SU-DHL-6 (cell line): Measurements from ENCODE around the gene ZNF423.
"Not testable (repeated sequence)": the region's sequence is repeated elsewhere in the genome, so short reads cannot be mapped to it uniquely, and the experiment has no call there.

Experiments used
- H2AFZ ChIP-seq: fragments of 200-600 bp; sonication (generic); 2 replicates; pipeline ENCODE4 v1.6.1; 2014; ENCODE audit warnings: low read depth, mild to moderate bottlenecking, moderate library complexity, mixed read lengths, antibody characterized with exemption, low read length; ENCODE audit not compliant: severe bottlenecking
- H3F3A ChIP-seq: fragments of 200-600 bp; shearing (Covaris generic); 2 replicates; pipeline ENCODE4 v1.6.0; 2016; ENCODE audit warnings: antibody characterized with exemption, mild to moderate bottlenecking; ENCODE audit not compliant: insufficient read depth
- H3K27ac ChIP-seq: fragments of 200-600 bp; sonication (generic); 2 replicates; pipeline ENCODE4 v1.5.1; 2016; ENCODE audit warnings: low read depth, mild to moderate bottlenecking, low read length, moderate library complexity, mixed read lengths
- H3K27me3 ChIP-seq: fragments of 200-600 bp; sonication (generic), shearing (Covaris generic); 2 replicates; pipeline ENCODE4 v1.6.0; 2014; ENCODE audit warnings: mild to moderate bottlenecking, low read length
- H3K36me3 ChIP-seq: fragments of 200-600 bp; sonication (generic); 2 replicates; pipeline ENCODE4 v1.6.1; 2014; ENCODE audit warnings: mild to moderate bottlenecking, low read length, mixed read lengths
- H3K4me2 ChIP-seq: fragments of 300-600, 200-600 bp; shearing (Covaris generic), sonication (generic); 2 replicates; pipeline ENCODE4 v1.6.0; 2014; ENCODE audit warnings: low read length, low read depth, mild to moderate bottlenecking; ENCODE audit not compliant: poor library complexity, severe bottlenecking
- H3K4me3 ChIP-seq: fragments of 200-600 bp; sonication (generic); 2 replicates; pipeline ENCODE4 v1.5.1; 2014; ENCODE audit warnings: antibody characterized with exemption, low read length, mild to moderate bottlenecking, mixed read lengths; ENCODE audit not compliant: insufficient read depth, poor library complexity, severe bottlenecking
- H3K79me2 ChIP-seq: fragments of 200-600 bp; sonication (generic); 2 replicates; pipeline ENCODE4 v1.6.1; 2014; ENCODE audit warnings: mild to moderate bottlenecking, low read length, moderate library complexity; ENCODE audit not compliant: insufficient read depth
- H3K9ac ChIP-seq: fragments of 200-600 bp; sonication (generic); 2 replicates; pipeline ENCODE4 v1.7.0; 2014; ENCODE audit warnings: mild to moderate bottlenecking, low read length
- H3K9me2 ChIP-seq: fragments of 200-600 bp; sonication (generic); replicated peaks from 2 replicates; pipeline ENCODE4 v1.6.1; 2014; ENCODE audit warnings: low read length; ENCODE audit not compliant: insufficient read depth
- H3K9me3 ChIP-seq: fragments of 200-600 bp; sonication (generic); 2 replicates; pipeline ENCODE4 v1.6.1; 2014; ENCODE audit warnings: low read length, mixed read lengths; ENCODE audit not compliant: insufficient read depth
- H4K20me1 ChIP-seq: fragments of 200-600 bp; sonication (generic); 2 replicates; pipeline ENCODE4 v1.6.1; 2014; ENCODE audit warnings: low read depth, mild to moderate bottlenecking, antibody characterized with exemption, low read length, moderate library complexity, mixed read lengths
- CTCF ChIP-seq: fragments of 200-600 bp; sonication (generic); IDR thresholded peaks from one replicate; pipeline ENCODE4 v1.5.1; 2017; ENCODE audit warnings: antibody characterized with exemption, mild to moderate bottlenecking, low read length, moderate library complexity; ENCODE audit not compliant: insufficient read depth, poor library complexity, severe bottlenecking
- EZH2phosphoT487 ChIP-seq: fragments of 200-600 bp; sonication (generic), shearing (Covaris generic); conservative IDR thresholded peaks from 2 replicates; pipeline ENCODE4 v1.6.1; 2018; ENCODE audit warnings: mild to moderate bottlenecking, antibody characterized with exemption, low read length, moderate library complexity, mixed read lengths

Gene ZNF423

GRCh38 chr16:49679095-49679494, 176.8 kb downstream of the ZNF423 start:
- no peak for TF ChIP-seq CTCF
- no peak for TF ChIP-seq EZH2phosphoT487
- Histone ChIP-seq H3K27me3 (no peaks in the 10 kb centered on the region), H3F3A (no peaks in the 10 kb centered on the region), H3K9ac (no peak overlapping the region), H3K79me2 (no peaks in the 10 kb centered on the region), H3K36me3 (no peaks in the 10 kb centered on the region), H3K9me3 (peaks cover 11% of the 10 kb centered on the region; the same call in 1 of the 2 replicates), H3K9me2 (no peaks in the 10 kb centered on the region), H3K27ac (no peak overlapping the region), H3K4me3 (no peak overlapping the region), H2AFZ (no peak overlapping the region), H3K4me2 (no peak overlapping the region), H4K20me1 (no peaks in the 10 kb centered on the region)

- peaks cover 11% of the 10 kb centered on the region; the same call in 1 of the 2 replicates for H3K9me3 ChIP-seq
- H4K20me1 ChIP-seq, H3K79me2 ChIP-seq, H2AFZ ChIP-seq, H3K27me3 ChIP-seq, H3K9me2 ChIP-seq, H3K27ac ChIP-seq, H3F3A ChIP-seq, H3K36me3 ChIP-seq, H3K4me3 ChIP-seq, H3K9ac ChIP-seq, H3K4me2 ChIP-seq: not testable (repeated sequence)
These were observed 178.3 kb downstream of the ZNF423 start for GRCh38 chr16:49677661-49678060.

- H2AFZ ChIP-seq = no peak overlapping the region
- TF ChIP-seq CTCF (no peak), EZH2phosphoT487 (no peak)
- no peaks in the 10 kb centered on the region for H3K9me2 ChIP-seq
- H3K79me2 ChIP-seq = no peaks in the 10 kb centered on the region
- H4K20me1 ChIP-seq = no peaks in the 10 kb centered on the region
- H3K36me3 ChIP-seq = no peaks in the 10 kb centered on the region
- H3F3A ChIP-seq = no peaks in the 10 kb centered on the region
- no peak overlapping the region for H3K4me3 ChIP-seq
- H3K9ac ChIP-seq = no peak overlapping the region
- H3K4me2 ChIP-seq = no peak overlapping the region
- H3K27ac ChIP-seq = no peak overlapping the region
- H3K9me3 ChIP-seq = peaks cover 11% of the 10 kb centered on the region; the same call in 1 of the 2 replicates
- H3K27me3 ChIP-seq = no peaks in the 10 kb centered on the region
These were observed 180.5 kb downstream of the ZNF423 start for GRCh38 chr16:49675413-49675812.

- H4K20me1 ChIP-seq = no peaks in the 10 kb centered on the region
- H3K36me3 ChIP-seq = no peaks in the 10 kb centered on the region
- H2AFZ ChIP-seq = no peak overlapping the region
- H3K27ac ChIP-seq = no peak overlapping the region
- H3K9me2 ChIP-seq = no peaks in the 10 kb centered on the region
- H3K9ac ChIP-seq = no peak overlapping the region
- TF ChIP-seq EZH2phosphoT487 (no peak), CTCF (no peak)
- peaks cover 8% of the 10 kb centered on the region; the same call in 1 of the 2 replicates for H3K9me3 ChIP-seq
- H3F3A ChIP-seq = no peaks in the 10 kb centered on the region
- no peaks in the 10 kb centered on the region for H3K79me2 ChIP-seq
- H3K4me3 ChIP-seq = no peak overlapping the region
- no peak overlapping the region for H3K4me2 ChIP-seq
- no peaks in the 10 kb centered on the region for H3K27me3 ChIP-seq
These were observed 180.9 kb downstream of the ZNF423 start for GRCh38 chr16:49674990-49675389.
